Gastroesophageal sphincter (tissue), 4 donors: ENCODE measurements around the gene THEMIS. TPM values are rescaled to one million over a fixed set of nuclear protein-coding genes. Genes with fewer than 3 reads are reported as not detected.

Source experiments
- ATAC-seq: fragments of 150-250 bp; one replicate; pipeline ENCODE4 v1.9.1; 2016; ENCODE audit warnings: mild to moderate bottlenecking, moderate library complexity
- H3K27ac ChIP-seq, 4 donors: fragments of 200-600 bp; sonication (generic) in 3 of 4; 1 replicate in 3 of 4; 2 replicates in 1 of 4; pipeline ENCODE4 v1.5.1; 2016 to 2019
- H3K27me3 ChIP-seq: fragments of 200-600 bp; sonication (generic); one replicate; pipeline ENCODE4 v1.5.1; 2019
- H3K36me3 ChIP-seq, 2 donors: fragments of 200-600 bp; sonication (generic); one replicate each; pipeline ENCODE4 v1.5.1; 2019; ENCODE audit warnings: control low read depth in 1 of 2
- H3K4me1 ChIP-seq, 3 donors: fragments of 200-600 bp; sonication (generic); 1 replicate in 2 of 3; 2 replicates in 1 of 3; pipeline ENCODE4 v1.5.1; 2016 to 2019; ENCODE audit warnings: control low read depth in 2 of 3
- H3K4me3 ChIP-seq, 2 donors: fragments of 200-600 bp; sonication (generic); one replicate each; pipeline ENCODE4 v1.5.1; 2019; ENCODE audit warnings: mild to moderate bottlenecking in 1 of 2, moderate library complexity in 1 of 2
- H3K9me3 ChIP-seq, 3 donors: fragments of 200-600 bp; sonication (generic); one replicate each; pipeline ENCODE4 v1.5.1; 2017 to 2019; ENCODE audit warnings: control low read depth in 2 of 3
- EP300 ChIP-seq: sonication (generic); formaldehyde crosslinking; IDR thresholded peaks from one replicate; pipeline ENCODE4 v1.6.1; 2017; ENCODE audit warnings: antibody characterized with exemption, mild to moderate bottlenecking
- POLR2A ChIP-seq, 2 donors: fragments of 450-650 bp; IDR thresholded peaks; one replicate each; pipeline ENCODE4 v1.6.1; 2017; ENCODE audit warnings: antibody characterized with exemption in 2 of 2, mild to moderate bottlenecking in 2 of 2, moderate library complexity in 1 of 2
- POLR2AphosphoS5 ChIP-seq: sonication (generic); formaldehyde crosslinking; IDR thresholded peaks from one replicate; pipeline ENCODE4 v1.6.1; 2017; ENCODE audit warnings: antibody characterized with exemption
- WGBS, 2 donors: methylation state at CpG; one replicate each; pipeline ENCODE4 v1.1.5; 2018; ENCODE audit warnings: low coverage in 1 of 2; 5-methylcytosine and 5-hydroxymethylcytosine counted together
- total RNA-seq, 4 donors: library from RNA; depleted of rRNA; stranded (reverse); fragments of >200 nt; gene quantifications; one replicate each; pipeline ENCODE4 v1.1.0, GENCODE V29; 2016
- TF ChIP-seq, protein P1 (sequence below), 4 experiments: fragments of 200-600 bp in 2 of 4; fragments of 450-650 bp in 2 of 4; sonication (generic) in 1 of 4; IDR thresholded peaks; one replicate each; pipeline ENCODE4 v1.5.1; 2017 to 2019; ENCODE audit warnings: antibody characterized with exemption in 4 of 4, mild to moderate bottlenecking in 2 of 4, moderate library complexity in 2 of 4

The THEMIS gene
- total RNA-seq, 4 donors from 2014 or later, result 0.27 to 1.6 (median 0.69) TPM

DNA sequence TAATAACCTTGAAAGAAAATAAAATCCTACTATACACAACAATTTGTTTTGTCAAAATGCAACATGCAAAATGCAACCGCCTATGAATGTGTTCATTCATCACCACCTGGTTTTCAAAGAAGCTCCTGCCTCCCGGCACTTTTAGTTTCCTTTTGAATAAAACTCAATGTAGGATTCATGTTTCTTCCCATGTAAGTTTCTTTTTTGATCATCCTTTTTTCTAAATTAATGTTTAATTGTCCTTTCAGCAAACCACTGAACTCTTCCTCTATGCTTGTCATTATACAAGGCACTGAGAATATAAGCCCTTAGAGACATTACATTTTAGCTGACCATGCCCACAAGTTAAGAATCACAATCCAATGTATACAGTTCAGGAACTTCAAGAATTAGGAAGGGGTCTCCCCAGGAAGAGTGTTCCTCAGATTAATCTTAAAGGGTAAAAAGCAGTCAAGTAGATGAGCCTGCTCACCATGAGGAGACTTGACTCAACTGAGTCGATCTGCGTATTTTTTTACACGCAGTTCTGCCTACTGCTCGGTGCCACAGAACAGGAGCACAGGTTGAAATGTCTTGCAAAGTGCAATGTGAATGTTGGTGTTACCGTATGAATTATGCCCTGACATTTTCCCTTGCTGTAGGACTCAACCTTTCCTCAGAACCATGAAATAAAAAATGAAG, 7.2 kb upstream of the THEMIS start:
- no peak for ATAC-seq
- Histone ChIP-seq H3K9me3 (peaks cover 0 to 5% (median 0%) of the 10 kb centered on the region in 3 donors), H3K27me3 (no peaks in the 10 kb centered on the region), H3K36me3 (no peaks in the 10 kb centered on the region), H3K4me3 (no peak overlapping the region), H3K4me1 (no peaks in the 10 kb centered on the region), H3K27ac (no peak overlapping the region)
- WGBS, 2 donors, result 92 to 96% methylated on average over 7 of the region's 7 CpGs
- TF ChIP-seq POLR2AphosphoS5 (no peak), EP300 (no peak), POLR2A (IDR thresholded peaks at IDR 0.05) (no peak)
- TF ChIP-seq, protein P1, sequence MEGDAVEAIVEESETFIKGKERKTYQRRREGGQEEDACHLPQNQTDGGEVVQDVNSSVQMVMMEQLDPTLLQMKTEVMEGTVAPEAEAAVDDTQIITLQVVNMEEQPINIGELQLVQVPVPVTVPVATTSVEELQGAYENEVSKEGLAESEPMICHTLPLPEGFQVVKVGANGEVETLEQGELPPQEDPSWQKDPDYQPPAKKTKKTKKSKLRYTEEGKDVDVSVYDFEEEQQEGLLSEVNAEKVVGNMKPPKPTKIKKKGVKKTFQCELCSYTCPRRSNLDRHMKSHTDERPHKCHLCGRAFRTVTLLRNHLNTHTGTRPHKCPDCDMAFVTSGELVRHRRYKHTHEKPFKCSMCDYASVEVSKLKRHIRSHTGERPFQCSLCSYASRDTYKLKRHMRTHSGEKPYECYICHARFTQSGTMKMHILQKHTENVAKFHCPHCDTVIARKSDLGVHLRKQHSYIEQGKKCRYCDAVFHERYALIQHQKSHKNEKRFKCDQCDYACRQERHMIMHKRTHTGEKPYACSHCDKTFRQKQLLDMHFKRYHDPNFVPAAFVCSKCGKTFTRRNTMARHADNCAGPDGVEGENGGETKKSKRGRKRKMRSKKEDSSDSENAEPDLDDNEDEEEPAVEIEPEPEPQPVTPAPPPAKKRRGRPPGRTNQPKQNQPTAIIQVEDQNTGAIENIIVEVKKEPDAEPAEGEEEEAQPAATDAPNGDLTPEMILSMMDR (IDR thresholded peaks at IDR 0.05), result no peak

DNA sequence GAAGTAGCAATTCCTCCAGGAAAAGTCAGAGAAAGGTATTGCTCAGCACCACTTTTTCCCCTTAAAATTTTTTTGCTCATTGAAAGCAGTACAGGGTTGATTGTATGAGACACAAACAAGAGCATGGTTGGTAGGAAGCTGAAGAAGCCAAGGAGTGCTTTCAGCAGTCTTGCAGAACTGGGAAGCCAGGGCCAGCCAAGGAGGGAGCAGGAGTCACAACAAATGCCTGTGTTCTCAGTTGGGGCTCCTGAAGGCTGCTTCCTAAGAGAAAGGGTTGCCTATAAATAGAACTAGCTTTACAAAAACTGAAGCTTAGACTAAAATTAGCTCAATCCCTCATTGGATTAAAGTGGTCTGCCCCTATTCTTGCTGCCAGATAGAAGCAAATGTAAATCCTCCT, 3.3 kb upstream of the THEMIS start:
- TF ChIP-seq POLR2A (IDR thresholded peaks at IDR 0.05) (no peak), POLR2AphosphoS5 (no peak), EP300 (no peak)
- TF ChIP-seq, protein P1 (IDR thresholded peaks at IDR 0.05), result no peak
- H3K4me1 ChIP-seq, result no peaks in the 10 kb centered on the region
- H3K4me3 ChIP-seq, result no peak overlapping the region
- H3K9me3 ChIP-seq, result peaks cover 0 to 5% (median 0%) of the 10 kb centered on the region in 3 donors
- no peak for ATAC-seq
- no peaks in the 10 kb centered on the region for H3K36me3 ChIP-seq
- no peaks in the 10 kb centered on the region for H3K27me3 ChIP-seq
- H3K27ac ChIP-seq, result no peak overlapping the region

GRCh38 chr6:127902933-127903332, 2.1 kb upstream of the THEMIS start:
- Histone ChIP-seq H3K36me3 (no peaks in the 10 kb centered on the region), H3K4me1 (no peaks in the 10 kb centered on the region), H3K27ac (no peak overlapping the region), H3K27me3 (no peaks in the 10 kb centered on the region), H3K9me3 (peaks cover 0 to 5% (median 0%) of the 10 kb centered on the region in 3 donors), H3K4me3 (no peak overlapping the region)
- 77 to 88% methylated on average over 2 to 8 of the region's 8 CpGs for WGBS, 2 donors
- ATAC-seq, result no peak
- TF ChIP-seq, protein P1 (IDR thresholded peaks at IDR 0.05), result no peak
- TF ChIP-seq EP300 (no peak), POLR2A (IDR thresholded peaks at IDR 0.05) (no peak), POLR2AphosphoS5 (no peak)

- no peaks in the 10 kb centered on the region for H3K4me1 ChIP-seq
- no peaks in the 10 kb centered on the region for H3K36me3 ChIP-seq
- H3K27ac ChIP-seq, result no peak overlapping the region
- H3K4me3 ChIP-seq, result no peak overlapping the region
- no peak for ATAC-seq
- no peaks in the 10 kb centered on the region for H3K27me3 ChIP-seq
- no peaks in the 10 kb centered on the region for H3K9me3 ChIP-seq
- TF ChIP-seq, protein P1 (IDR thresholded peaks at IDR 0.05), result no peak
- TF ChIP-seq EP300, result no peak
- TF ChIP-seq POLR2A (IDR thresholded peaks at IDR 0.05), result no peak
- TF ChIP-seq POLR2AphosphoS5, result no peak
- WGBS, 2 donors, result 51 to 78% methylated on average over 2 of the region's 2 CpGs
These were observed 3.4 kb downstream of the THEMIS start for GRCh38 chr6:127897484-127897883.

DNA sequence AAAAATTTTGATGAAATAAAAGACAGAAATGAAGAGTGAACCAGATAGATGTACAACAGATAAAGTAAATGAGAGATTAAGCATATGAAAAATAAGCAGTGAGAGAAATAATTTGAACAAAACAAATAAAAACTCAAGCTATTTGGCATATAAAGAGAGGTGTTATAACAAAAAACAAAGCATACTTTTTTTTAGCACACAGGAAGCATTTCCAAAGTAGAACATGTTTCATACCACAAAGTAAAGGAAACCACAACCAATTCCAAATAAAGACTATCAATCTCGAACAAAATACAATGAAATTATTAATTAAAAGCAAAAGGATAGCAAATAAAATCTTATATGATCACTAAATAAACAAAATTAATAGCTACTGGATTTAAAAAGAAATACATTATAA, 6.8 kb downstream of the THEMIS start:
- H3K4me1 ChIP-seq, result no peaks in the 10 kb centered on the region
- TF ChIP-seq EP300 (no peak), POLR2A (IDR thresholded peaks at IDR 0.05) (no peak), POLR2AphosphoS5 (no peak)
- TF ChIP-seq, protein P1 (IDR thresholded peaks at IDR 0.05), result no peak
- no peaks in the 10 kb centered on the region for H3K36me3 ChIP-seq
- no peak overlapping the region for H3K27ac ChIP-seq
- no peaks in the 10 kb centered on the region for H3K27me3 ChIP-seq
- H3K9me3 ChIP-seq, result no peaks in the 10 kb centered on the region
- 57 to 70% methylated on average over 1 of the region's 1 CpG for WGBS, 2 donors
- no peak for ATAC-seq
- no peak overlapping the region for H3K4me3 ChIP-seq
